Measurements from ENCODE around the gene RAD51D.

GRCh38 chr17:35084987-35085386 lies 34.7 kb downstream of the RAD51D start:
- peak; percentile 61 for TF ChIP-seq FOS (IDR thresholded peaks at IDR 0.05; ENCODE audit: borderline replicate concordance, insufficient read depth, low read length)
- TF ChIP-seq, protein P1, sequence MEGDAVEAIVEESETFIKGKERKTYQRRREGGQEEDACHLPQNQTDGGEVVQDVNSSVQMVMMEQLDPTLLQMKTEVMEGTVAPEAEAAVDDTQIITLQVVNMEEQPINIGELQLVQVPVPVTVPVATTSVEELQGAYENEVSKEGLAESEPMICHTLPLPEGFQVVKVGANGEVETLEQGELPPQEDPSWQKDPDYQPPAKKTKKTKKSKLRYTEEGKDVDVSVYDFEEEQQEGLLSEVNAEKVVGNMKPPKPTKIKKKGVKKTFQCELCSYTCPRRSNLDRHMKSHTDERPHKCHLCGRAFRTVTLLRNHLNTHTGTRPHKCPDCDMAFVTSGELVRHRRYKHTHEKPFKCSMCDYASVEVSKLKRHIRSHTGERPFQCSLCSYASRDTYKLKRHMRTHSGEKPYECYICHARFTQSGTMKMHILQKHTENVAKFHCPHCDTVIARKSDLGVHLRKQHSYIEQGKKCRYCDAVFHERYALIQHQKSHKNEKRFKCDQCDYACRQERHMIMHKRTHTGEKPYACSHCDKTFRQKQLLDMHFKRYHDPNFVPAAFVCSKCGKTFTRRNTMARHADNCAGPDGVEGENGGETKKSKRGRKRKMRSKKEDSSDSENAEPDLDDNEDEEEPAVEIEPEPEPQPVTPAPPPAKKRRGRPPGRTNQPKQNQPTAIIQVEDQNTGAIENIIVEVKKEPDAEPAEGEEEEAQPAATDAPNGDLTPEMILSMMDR (IDR thresholded peaks at IDR 0.05; ENCODE audit: extremely low read depth in 1 of 2, insufficient read depth in 1 of 2, low read depth in 1 of 2, low read length in 2 of 2): no peak
- TF ChIP-seq EZH2 (IDR thresholded peaks at IDR 0.05; ENCODE audit: borderline replicate concordance, low read depth, low read length, severe bottlenecking): no peak
- peak; percentile 42 for TF ChIP-seq GATA2 (IDR thresholded peaks at IDR 0.05; ENCODE audit: insufficient read depth, insufficient read length, low read depth, low read length)
- TF ChIP-seq POLR2AphosphoS5 (IDR thresholded peaks at IDR 0.05; ENCODE audit: insufficient read depth, low read depth, low read length): no peak
- TF ChIP-seq POLR2A (IDR thresholded peaks at IDR 0.05; ENCODE audit: low read depth, low read length): no peak
- TF ChIP-seq JUN (IDR thresholded peaks at IDR 0.05; ENCODE audit: borderline replicate concordance, insufficient read depth, insufficient read length, low read depth): no peak

All from endothelial cell of umbilical vein (primary cell).